Thoracic aorta (tissue), 2 donors: ENCODE results near the gene DIP2A. TPM values are rescaled to one million over a fixed set of nuclear protein-coding genes. Genes with fewer than 3 reads are reported as not detected.
"Not testable (repeated sequence)": the region's sequence is repeated elsewhere in the genome, so short reads cannot be mapped to it uniquely, and the experiment has no call there.

ENCODE experiments used
- ATAC-seq: fragments of 150-250 bp; one replicate; pipeline ENCODE4 v1.8.0; 2017; ENCODE audit warnings: low read depth; ENCODE audit not compliant: insufficient number of reproducible peaks, low FRiP score
- DNase-seq: peaks from one replicate; pipeline ENCODE4 v3.0.0-alpha.2; 2020; ENCODE audit warnings: low spot score
- H3K27ac ChIP-seq, 2 donors: fragments of 200-600 bp; sonication (generic); 1 replicate in 1 of 2; 2 replicates in 1 of 2; pipeline ENCODE4 v1.5.1; 2016; ENCODE audit warnings: mild to moderate bottlenecking in 2 of 2, moderate library complexity in 2 of 2
- H3K27me3 ChIP-seq: fragments of 200-600 bp; sonication (generic); replicated peaks from 2 replicates; pipeline ENCODE4 v1.6.0; 2016; ENCODE audit warnings: mild to moderate bottlenecking; ENCODE audit not compliant: insufficient read depth
- H3K36me3 ChIP-seq: fragments of 200-600 bp; sonication (generic); one replicate; pipeline ENCODE4 v1.5.1; 2016
- H3K4me1 ChIP-seq, 2 donors: fragments of 200-600 bp; sonication (generic); 1 replicate in 1 of 2; 2 replicates in 1 of 2; pipeline versions ENCODE4 v1.5.1 to v1.6.0; 2016; ENCODE audit warnings: low read depth in 2 of 2, mild to moderate bottlenecking in 1 of 2; ENCODE audit not compliant: control insufficient read depth in 1 of 2
- H3K4me3 ChIP-seq: fragments of 200-600 bp; sonication (generic); 2 replicates; pipeline ENCODE4 v1.5.1; 2016; ENCODE audit warnings: mild to moderate bottlenecking
- H3K9me3 ChIP-seq: fragments of 200-600 bp; sonication (generic); 2 replicates; pipeline ENCODE4 v1.5.1; 2016
- total RNA-seq, 2 donors: library from RNA; depleted of rRNA; stranded (reverse); fragments of >200 nt; gene quantifications; one replicate each; pipeline versions ENCODE4 v1.1.0 to v1.2.3, GENCODE V29; 2016
- TF ChIP-seq, protein P1 (sequence below): fragments of 200-600 bp; sonication (generic); IDR thresholded peaks from one replicate; pipeline ENCODE4 v1.5.1; 2019; ENCODE audit warnings: antibody characterized with exemption

Gene DIP2A
- total RNA-seq, 2 donors from 2014 or later: 47.7 to 58.3 TPM

DNA sequence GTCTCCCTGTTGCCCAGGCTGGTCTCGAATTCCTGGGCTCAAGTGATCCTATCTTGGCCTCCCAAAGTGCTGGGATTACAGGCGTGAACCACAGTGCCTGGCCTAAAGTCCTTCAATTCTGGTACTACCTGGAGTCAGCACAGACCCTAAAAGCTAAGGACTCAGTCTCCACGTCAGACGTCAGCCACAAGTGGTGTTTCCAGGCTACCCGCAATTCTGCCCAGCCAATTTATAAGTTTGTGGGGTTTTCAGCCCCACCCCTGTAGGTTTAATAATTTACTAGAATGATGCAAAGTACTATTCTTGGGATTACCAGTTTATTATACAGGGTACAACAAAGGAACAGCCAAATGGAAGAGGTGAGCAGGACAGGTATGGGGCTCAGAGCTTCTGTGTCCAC lies 10.6 kb upstream of the DIP2A start:
- no peak overlapping the region for H3K4me3 ChIP-seq
- no peaks in the 10 kb centered on the region for H3K36me3 ChIP-seq
- H3K4me1 ChIP-seq: no peaks in the 10 kb centered on the region
- H3K27me3 ChIP-seq: no peaks in the 10 kb centered on the region
- DNase-seq (no peak), ATAC-seq (no peak)
- H3K27ac ChIP-seq: no peak overlapping the region
- no peaks in the 10 kb centered on the region for H3K9me3 ChIP-seq
- TF ChIP-seq, protein P1, sequence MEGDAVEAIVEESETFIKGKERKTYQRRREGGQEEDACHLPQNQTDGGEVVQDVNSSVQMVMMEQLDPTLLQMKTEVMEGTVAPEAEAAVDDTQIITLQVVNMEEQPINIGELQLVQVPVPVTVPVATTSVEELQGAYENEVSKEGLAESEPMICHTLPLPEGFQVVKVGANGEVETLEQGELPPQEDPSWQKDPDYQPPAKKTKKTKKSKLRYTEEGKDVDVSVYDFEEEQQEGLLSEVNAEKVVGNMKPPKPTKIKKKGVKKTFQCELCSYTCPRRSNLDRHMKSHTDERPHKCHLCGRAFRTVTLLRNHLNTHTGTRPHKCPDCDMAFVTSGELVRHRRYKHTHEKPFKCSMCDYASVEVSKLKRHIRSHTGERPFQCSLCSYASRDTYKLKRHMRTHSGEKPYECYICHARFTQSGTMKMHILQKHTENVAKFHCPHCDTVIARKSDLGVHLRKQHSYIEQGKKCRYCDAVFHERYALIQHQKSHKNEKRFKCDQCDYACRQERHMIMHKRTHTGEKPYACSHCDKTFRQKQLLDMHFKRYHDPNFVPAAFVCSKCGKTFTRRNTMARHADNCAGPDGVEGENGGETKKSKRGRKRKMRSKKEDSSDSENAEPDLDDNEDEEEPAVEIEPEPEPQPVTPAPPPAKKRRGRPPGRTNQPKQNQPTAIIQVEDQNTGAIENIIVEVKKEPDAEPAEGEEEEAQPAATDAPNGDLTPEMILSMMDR: no peak

DNA sequence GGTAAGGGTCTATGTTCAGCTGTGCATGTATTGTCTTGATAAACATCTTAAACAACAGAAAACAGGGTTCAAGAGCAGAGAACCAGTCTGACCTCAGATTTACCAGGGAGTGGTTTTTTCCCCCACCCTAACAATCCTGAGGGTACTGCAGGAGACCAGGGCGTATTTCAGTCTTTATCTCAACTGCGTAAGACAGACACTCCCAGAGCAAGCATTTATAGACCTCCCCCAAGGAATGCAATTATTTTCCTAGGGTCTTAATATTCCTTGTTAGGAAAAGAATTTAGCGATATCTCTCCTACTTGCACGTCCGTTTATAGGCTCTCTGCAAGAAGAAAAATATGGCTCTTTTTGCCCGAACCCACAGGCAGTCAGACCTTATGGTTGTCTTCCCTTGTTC lies 9.8 kb upstream of the DIP2A start:
- not testable (repeated sequence) for H3K4me3 ChIP-seq, H3K27me3 ChIP-seq, H3K36me3 ChIP-seq, H3K27ac ChIP-seq, H3K9me3 ChIP-seq, ATAC-seq, DNase-seq, H3K4me1 ChIP-seq

DNA sequence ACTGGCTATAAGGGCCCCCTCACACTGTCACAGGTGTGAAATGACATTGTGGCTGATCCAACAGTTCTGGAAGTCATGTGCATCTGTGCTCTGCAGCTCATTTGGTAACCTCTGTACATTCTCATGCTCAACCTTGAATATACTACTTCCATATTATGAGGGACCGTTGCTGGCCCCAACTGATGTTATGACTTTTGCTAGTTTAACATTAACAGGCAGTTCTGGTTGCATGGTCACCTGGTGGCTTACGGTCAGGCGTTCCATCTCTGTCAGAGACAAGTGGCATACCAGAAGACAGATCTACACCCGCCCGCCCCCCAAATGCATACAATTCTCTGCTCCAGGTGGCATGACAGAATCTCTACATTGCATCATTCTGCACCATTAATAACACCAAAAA lies 6.0 kb upstream of the DIP2A start:
- H3K27me3 ChIP-seq: no peaks in the 10 kb centered on the region
- no peaks in the 10 kb centered on the region for H3K36me3 ChIP-seq
- DNase-seq (no peak), ATAC-seq (no peak)
- no peaks in the 10 kb centered on the region for H3K9me3 ChIP-seq
- TF ChIP-seq, protein P1: no peak
- H3K4me3 ChIP-seq: no peak overlapping the region
- H3K4me1 ChIP-seq: peaks cover 5 to 34% of the 10 kb centered on the region in 2 donors
- H3K27ac ChIP-seq: no peak overlapping the region

DNA sequence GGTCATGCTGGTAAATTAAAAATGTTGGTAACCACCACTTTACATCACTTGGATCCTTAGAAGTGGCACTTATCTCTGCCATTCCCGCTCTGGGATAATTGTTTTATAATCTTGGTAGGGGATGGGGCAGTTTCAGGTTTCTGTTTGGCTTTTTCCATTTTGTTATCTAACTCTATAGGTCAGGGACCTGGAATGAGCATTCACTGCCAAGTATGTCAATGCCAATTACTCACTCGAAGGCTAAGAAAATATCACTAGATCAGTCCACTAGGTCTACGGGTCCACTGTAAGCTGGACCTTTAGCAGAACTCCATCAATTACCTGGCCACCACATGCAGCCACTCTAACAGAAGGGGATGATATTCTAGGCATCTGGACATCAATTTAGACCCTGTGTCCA lies 4.5 kb upstream of the DIP2A start:
- Histone ChIP-seq H3K9me3 (no peaks in the 10 kb centered on the region), H3K4me3 (no peak overlapping the region), H3K27ac (no peak overlapping the region), H3K4me1 (peaks cover 7 to 38% of the 10 kb centered on the region in 2 donors), H3K27me3 (no peaks in the 10 kb centered on the region), H3K36me3 (no peaks in the 10 kb centered on the region)
- DNase-seq: no peak
- TF ChIP-seq, protein P1: no peak
- ATAC-seq: no peak

DNA sequence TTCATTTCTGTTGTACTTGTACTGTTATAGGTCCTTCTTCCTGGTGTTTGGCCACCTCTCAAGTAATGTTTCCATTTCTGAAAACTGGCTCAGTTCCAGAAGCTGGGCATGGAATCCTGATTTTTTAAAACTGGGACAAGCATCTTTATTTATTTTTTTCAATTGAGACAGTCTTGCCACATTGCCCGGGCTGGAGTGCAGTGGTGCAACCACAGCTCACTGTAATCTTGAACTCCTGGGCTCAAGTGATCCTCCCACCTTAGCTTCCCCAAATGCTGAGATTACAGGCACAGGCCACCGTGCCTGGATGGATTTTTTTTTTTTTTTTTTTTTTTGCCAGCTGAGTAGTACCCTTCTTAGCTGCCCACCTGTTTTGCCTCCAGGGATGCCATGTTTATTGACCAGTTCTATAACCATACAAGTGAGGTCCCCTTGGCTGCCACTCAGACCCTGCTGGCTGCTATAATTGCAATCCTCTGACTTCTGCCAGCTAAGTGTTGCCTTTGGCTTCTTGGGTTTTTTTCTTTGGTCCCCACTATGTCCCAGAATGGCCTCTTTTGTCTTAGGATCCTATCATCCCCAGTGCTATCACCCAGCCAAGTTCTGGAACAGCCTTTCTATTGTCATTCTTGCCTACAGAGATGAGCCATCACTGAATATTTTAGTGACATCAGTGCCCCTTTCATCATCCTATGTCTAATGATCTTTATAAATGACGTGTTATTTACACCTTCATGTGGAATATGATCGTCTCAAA lies 3.9 kb upstream of the DIP2A start:
- ATAC-seq (no peak), DNase-seq (no peak)
- H3K27me3 ChIP-seq: no peaks in the 10 kb centered on the region
- no peak overlapping the region for H3K27ac ChIP-seq
- TF ChIP-seq, protein P1: no peak
- H3K4me1 ChIP-seq: peaks cover 8 to 42% of the 10 kb centered on the region in 2 donors
- H3K4me3 ChIP-seq: no peak overlapping the region
- no peaks in the 10 kb centered on the region for H3K9me3 ChIP-seq
- H3K36me3 ChIP-seq: no peaks in the 10 kb centered on the region
